GM23338 (cell line): ENCODE measurements around the gene SPINT1. TPM values are rescaled to one million over a fixed set of nuclear protein-coding genes. Genes with fewer than 3 reads are reported as not detected.

Source experiments
- ATAC-seq: fragments of 200-7000 bp; cut with Tn5 transposase; 3 replicates; pipeline ENCODE4 v1.9.1; 2020
- DNase-seq: peaks from one replicate; pipeline ENCODE4 v3.0.0-alpha.2; 2015; ENCODE audit warnings: low spot score
- H2AFZ ChIP-seq: fragments of 200-600 bp; sonication (generic); 2 replicates; pipeline ENCODE4 v1.8.0; 2016; ENCODE audit warnings: antibody characterized with exemption, mild to moderate bottlenecking, moderate library complexity
- H3F3A ChIP-seq: fragments of 200-600 bp; sonication (generic); replicated peaks from 2 replicates; pipeline ENCODE4 v1.8.0; 2017; ENCODE audit warnings: antibody characterized with exemption, mixed run types, low read depth
- H3K27ac ChIP-seq: fragments of 200-600 bp; sonication (generic); 2 replicates; pipeline ENCODE4 v1.6.1; 2016; ENCODE audit warnings: low read depth
- H3K27me3 ChIP-seq: fragments of 200-600 bp; sonication (generic); 2 replicates; pipeline ENCODE4 v1.8.0; 2016; ENCODE audit warnings: mild to moderate bottlenecking, mixed run types, moderate library complexity; ENCODE audit not compliant: insufficient read depth
- H3K36me3 ChIP-seq: fragments of 200-600 bp; sonication (generic); 2 replicates; pipeline ENCODE4 v1.8.0; 2016; ENCODE audit warnings: mild to moderate bottlenecking; ENCODE audit not compliant: insufficient read depth
- H3K4me1 ChIP-seq: fragments of 200-600 bp; sonication (generic); 2 replicates; pipeline ENCODE4 v1.8.0; 2016; ENCODE audit warnings: mild to moderate bottlenecking, moderate library complexity; ENCODE audit not compliant: insufficient read depth
- H3K4me2 ChIP-seq: fragments of 200-600 bp; sonication (generic); 2 replicates; pipeline ENCODE4 v1.7.1; 2017; ENCODE audit warnings: mixed run types
- H3K4me3 ChIP-seq: fragments of 200-600 bp; sonication (generic); 2 replicates; pipeline ENCODE4 v1.6.1; 2016; ENCODE audit warnings: mixed run types
- H3K79me2 ChIP-seq: fragments of 200-600 bp; sonication (generic); replicated peaks from 2 replicates; pipeline ENCODE4 v1.8.0; 2017; ENCODE audit warnings: mild to moderate bottlenecking; ENCODE audit not compliant: insufficient read depth
- H3K9me2 ChIP-seq: fragments of 200-600 bp; sonication (generic); 2 replicates; pipeline ENCODE4 v1.8.0; 2017; ENCODE audit not compliant: insufficient read depth
- H4K20me1 ChIP-seq: fragments of 200-600 bp; sonication (generic); replicated peaks from 2 replicates; pipeline ENCODE4 v1.8.0; 2017; ENCODE audit warnings: mild to moderate bottlenecking; ENCODE audit not compliant: insufficient read depth
- H3K27ac Mint-ChIP-seq: 2 replicates; pipeline ENCODE4 v1.8.0; 2020; ENCODE audit warnings: inconsistent platforms, mild to moderate bottlenecking, moderate library complexity, mixed read lengths
- H3K27me3 Mint-ChIP-seq: 3 replicates; pipeline ENCODE4 v1.8.0; 2022; ENCODE audit warnings: low read depth, mild to moderate bottlenecking, moderate library complexity, mixed read lengths, inconsistent platforms; ENCODE audit not compliant: insufficient read depth, poor library complexity
- H3K36me3 Mint-ChIP-seq: 3 replicates; pipeline ENCODE4 v1.8.0; 2021; ENCODE audit warnings: low read depth, mild to moderate bottlenecking, inconsistent platforms, moderate library complexity, mixed read lengths
- H3K4me1 Mint-ChIP-seq: 3 replicates; pipeline ENCODE4 v1.8.0; 2020; ENCODE audit warnings: mild to moderate bottlenecking, inconsistent platforms, mixed read lengths
- H3K4me3 Mint-ChIP-seq: 3 replicates; pipeline ENCODE4 v1.8.0; 2021; ENCODE audit warnings: moderate library complexity, mild to moderate bottlenecking, inconsistent platforms, mixed read lengths
- H3K9me3 Mint-ChIP-seq: 3 replicates; pipeline ENCODE4 v1.8.0; 2020; ENCODE audit warnings: moderate library complexity, mild to moderate bottlenecking, inconsistent platforms, mixed read lengths
- CREB1 ChIP-seq: fragments of 250-450 bp; sonication (Bioruptor Pico); IDR thresholded peaks from 2 replicates; pipeline ENCODE4 v1.5.0; 2020; ENCODE audit warnings: low read depth, mild to moderate bottlenecking, moderate library complexity
- EZH2 ChIP-seq: fragments of 200-600 bp; sonication (generic); IDR thresholded peaks from one replicate; pipeline ENCODE4 v1.8.0; 2017; ENCODE audit warnings: antibody characterized with exemption, mild to moderate bottlenecking, low read depth; ENCODE audit not compliant: unreplicated experiment
- EZH2phosphoT487 ChIP-seq: fragments of 200-600 bp; sonication (generic); IDR thresholded peaks from one replicate; pipeline ENCODE4 v1.8.1; 2018; ENCODE audit warnings: antibody characterized with exemption; ENCODE audit not compliant: unreplicated experiment
- JUNB ChIP-seq: IDR thresholded peaks from one replicate; pipeline ENCODE4 v1.6.1; 2016; ENCODE audit warnings: antibody characterized with exemption; ENCODE audit not compliant: unreplicated experiment
- NANOG ChIP-seq: IDR thresholded peaks from 2 replicates; pipeline ENCODE4 v1.6.1; 2016; ENCODE audit warnings: antibody characterized with exemption, borderline replicate concordance
- POLR2AphosphoS5 ChIP-seq: IDR thresholded peaks from 2 replicates; pipeline ENCODE4 v1.6.1; 2016; ENCODE audit warnings: antibody characterized with exemption, low read depth
- STAT1 ChIP-seq: IDR thresholded peaks from one replicate; pipeline ENCODE4 v1.6.1; 2016; ENCODE audit warnings: antibody characterized with exemption; ENCODE audit not compliant: unreplicated experiment
- ZNF114 ChIP-seq: fragments of 250-450 bp; sonication (Bioruptor Pico); IDR thresholded peaks from 2 replicates; pipeline ENCODE4 v1.5.0; 2020; ENCODE audit warnings: mild to moderate bottlenecking, moderate library complexity
- polyA plus RNA-seq: library from polyadenylated mRNA; unstranded; fragments of >200 nt; fragmentation: Nextera tagmentation; extraction: Ambion mirVana; gene quantifications from 2 replicates; pipeline ENCODE4 v1.2.1, GENCODE V29; 2016
- total RNA-seq: library from RNA; depleted of rRNA; stranded (reverse); fragments of >200 nt; shearing (Covaris generic); gene quantifications from 2 replicates; pipeline ENCODE4 v1.2.3, GENCODE V29; 2014
- TF ChIP-seq, protein P1 (sequence below): IDR thresholded peaks from 2 replicates; pipeline ENCODE4 v1.6.1; 2016; ENCODE audit warnings: antibody characterized with exemption
- TF ChIP-seq, protein P2 (sequence below), 2 experiments: fragments of 200-600 bp in 1 of 2; sonication (generic) in 1 of 2; conservative IDR thresholded peaks; 2 replicates each; pipeline versions ENCODE4 v1.5.1 to v1.6.1; 2016 to 2017; ENCODE audit warnings: antibody characterized with exemption in 2 of 2, low read depth in 2 of 2, mild to moderate bottlenecking in 2 of 2, moderate library complexity in 1 of 2
- TF ChIP-seq, protein P3 (sequence below): IDR thresholded peaks from one replicate; pipeline ENCODE4 v1.6.1; 2018; ENCODE audit warnings: antibody characterized with exemption; ENCODE audit not compliant: unreplicated experiment

SPINT1 gene
- total and polyA plus RNA-seq, 2 experiments from 2014 or later: 41.3 to 253 TPM

DNA sequence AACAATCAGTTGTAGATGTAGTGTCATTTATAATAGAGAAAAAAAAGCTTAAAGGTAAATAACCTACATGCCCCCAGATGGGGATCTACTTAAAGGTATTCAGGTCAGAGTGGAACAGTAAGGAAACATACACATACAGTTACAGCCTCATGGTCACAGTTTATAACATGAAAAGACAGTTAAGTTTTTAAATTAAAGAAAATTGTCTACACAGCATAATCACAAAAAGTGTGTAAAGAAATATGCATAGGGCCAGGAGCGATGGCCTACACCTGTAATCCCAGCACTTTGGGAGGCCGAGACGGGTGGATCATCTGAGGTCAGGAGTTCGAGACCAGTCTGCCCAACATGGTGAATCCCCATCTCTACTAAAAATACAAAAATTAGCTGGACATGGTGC lies 23.4 kb downstream of the SPINT1 start:
- no peaks in the 10 kb centered on the region for H3K36me3 Mint-ChIP-seq
- no peaks in the 10 kb centered on the region for H3K9me3 Mint-ChIP-seq
- Histone ChIP-seq H3K79me2 (no peaks in the 10 kb centered on the region), H3K36me3 (no peaks in the 10 kb centered on the region), H4K20me1 (no peaks in the 10 kb centered on the region), H3K9me2 (no peaks in the 10 kb centered on the region), H3K4me2 (no peak overlapping the region), H3F3A (0 out of 2 replicates have a peak, but pooled peaks cover 4% of the 10 kb centered on the region), H3K4me1 (peaks cover 4% of the 10 kb centered on the region), H3K4me3 (no peak overlapping the region), H3K27me3 (no peaks in the 10 kb centered on the region), H2AFZ (no peak overlapping the region), H3K27ac (no peak overlapping the region)
- ATAC-seq: no peak
- H3K27ac Mint-ChIP-seq: no peak overlapping the region
- H3K4me1 Mint-ChIP-seq: peaks cover 14% of the 10 kb centered on the region
- TF ChIP-seq, protein P1, sequence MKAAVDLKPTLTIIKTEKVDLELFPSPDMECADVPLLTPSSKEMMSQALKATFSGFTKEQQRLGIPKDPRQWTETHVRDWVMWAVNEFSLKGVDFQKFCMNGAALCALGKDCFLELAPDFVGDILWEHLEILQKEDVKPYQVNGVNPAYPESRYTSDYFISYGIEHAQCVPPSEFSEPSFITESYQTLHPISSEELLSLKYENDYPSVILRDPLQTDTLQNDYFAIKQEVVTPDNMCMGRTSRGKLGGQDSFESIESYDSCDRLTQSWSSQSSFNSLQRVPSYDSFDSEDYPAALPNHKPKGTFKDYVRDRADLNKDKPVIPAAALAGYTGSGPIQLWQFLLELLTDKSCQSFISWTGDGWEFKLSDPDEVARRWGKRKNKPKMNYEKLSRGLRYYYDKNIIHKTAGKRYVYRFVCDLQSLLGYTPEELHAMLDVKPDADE: no peak
- TF ChIP-seq ZNF114 (CRISPR knock-in tag) (no peak), EZH2 (no peak), EZH2phosphoT487 (no peak), STAT1 (no peak), CREB1 (CRISPR knock-in tag) (no peak)
- TF ChIP-seq, protein P2, sequence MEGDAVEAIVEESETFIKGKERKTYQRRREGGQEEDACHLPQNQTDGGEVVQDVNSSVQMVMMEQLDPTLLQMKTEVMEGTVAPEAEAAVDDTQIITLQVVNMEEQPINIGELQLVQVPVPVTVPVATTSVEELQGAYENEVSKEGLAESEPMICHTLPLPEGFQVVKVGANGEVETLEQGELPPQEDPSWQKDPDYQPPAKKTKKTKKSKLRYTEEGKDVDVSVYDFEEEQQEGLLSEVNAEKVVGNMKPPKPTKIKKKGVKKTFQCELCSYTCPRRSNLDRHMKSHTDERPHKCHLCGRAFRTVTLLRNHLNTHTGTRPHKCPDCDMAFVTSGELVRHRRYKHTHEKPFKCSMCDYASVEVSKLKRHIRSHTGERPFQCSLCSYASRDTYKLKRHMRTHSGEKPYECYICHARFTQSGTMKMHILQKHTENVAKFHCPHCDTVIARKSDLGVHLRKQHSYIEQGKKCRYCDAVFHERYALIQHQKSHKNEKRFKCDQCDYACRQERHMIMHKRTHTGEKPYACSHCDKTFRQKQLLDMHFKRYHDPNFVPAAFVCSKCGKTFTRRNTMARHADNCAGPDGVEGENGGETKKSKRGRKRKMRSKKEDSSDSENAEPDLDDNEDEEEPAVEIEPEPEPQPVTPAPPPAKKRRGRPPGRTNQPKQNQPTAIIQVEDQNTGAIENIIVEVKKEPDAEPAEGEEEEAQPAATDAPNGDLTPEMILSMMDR (conservative IDR thresholded peaks at IDR 0.05; ENCODE audit: low read depth in 2 of 2): no peak
- TF ChIP-seq, protein P3, sequence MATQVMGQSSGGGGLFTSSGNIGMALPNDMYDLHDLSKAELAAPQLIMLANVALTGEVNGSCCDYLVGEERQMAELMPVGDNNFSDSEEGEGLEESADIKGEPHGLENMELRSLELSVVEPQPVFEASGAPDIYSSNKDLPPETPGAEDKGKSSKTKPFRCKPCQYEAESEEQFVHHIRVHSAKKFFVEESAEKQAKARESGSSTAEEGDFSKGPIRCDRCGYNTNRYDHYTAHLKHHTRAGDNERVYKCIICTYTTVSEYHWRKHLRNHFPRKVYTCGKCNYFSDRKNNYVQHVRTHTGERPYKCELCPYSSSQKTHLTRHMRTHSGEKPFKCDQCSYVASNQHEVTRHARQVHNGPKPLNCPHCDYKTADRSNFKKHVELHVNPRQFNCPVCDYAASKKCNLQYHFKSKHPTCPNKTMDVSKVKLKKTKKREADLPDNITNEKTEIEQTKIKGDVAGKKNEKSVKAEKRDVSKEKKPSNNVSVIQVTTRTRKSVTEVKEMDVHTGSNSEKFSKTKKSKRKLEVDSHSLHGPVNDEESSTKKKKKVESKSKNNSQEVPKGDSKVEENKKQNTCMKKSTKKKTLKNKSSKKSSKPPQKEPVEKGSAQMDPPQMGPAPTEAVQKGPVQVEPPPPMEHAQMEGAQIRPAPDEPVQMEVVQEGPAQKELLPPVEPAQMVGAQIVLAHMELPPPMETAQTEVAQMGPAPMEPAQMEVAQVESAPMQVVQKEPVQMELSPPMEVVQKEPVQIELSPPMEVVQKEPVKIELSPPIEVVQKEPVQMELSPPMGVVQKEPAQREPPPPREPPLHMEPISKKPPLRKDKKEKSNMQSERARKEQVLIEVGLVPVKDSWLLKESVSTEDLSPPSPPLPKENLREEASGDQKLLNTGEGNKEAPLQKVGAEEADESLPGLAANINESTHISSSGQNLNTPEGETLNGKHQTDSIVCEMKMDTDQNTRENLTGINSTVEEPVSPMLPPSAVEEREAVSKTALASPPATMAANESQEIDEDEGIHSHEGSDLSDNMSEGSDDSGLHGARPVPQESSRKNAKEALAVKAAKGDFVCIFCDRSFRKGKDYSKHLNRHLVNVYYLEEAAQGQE: no peak
- H3K27me3 Mint-ChIP-seq: peaks cover 3% of the 10 kb centered on the region
- DNase-seq: no peak
- H3K4me3 Mint-ChIP-seq: no peak overlapping the region

DNA sequence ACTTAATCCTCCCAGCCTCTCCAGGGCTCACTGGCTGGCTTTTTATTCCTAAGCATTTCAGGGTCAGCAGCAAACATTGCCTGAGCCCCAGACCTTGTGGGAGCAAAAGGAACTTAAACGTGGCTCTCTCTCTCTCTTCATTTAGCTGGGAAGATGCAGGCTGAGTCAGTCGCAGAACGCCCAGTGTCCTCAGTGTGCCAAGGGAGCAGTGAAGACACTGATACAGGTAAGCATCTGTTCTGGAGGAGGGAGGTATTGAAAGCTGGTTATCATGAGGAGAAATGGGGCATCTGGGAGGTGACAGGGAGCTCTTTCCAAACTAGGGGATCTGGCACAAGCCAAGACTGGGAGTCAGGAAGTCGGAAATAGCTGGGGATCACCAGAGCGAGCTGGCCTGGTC lies 25.8 kb downstream of the SPINT1 start:
- Mint-ChIP-seq H3K27ac (no peak overlapping the region), H3K27me3 (peaks cover 11% of the 10 kb centered on the region), H3K4me1 (peaks cover 29% of the 10 kb centered on the region), H3K9me3 (no peaks in the 10 kb centered on the region; the same call in 2 of the 3 replicates), H3K36me3 (no peaks in the 10 kb centered on the region), H3K4me3 (no peak overlapping the region)
- no peaks in the 10 kb centered on the region for H3K79me2 ChIP-seq
- H3K36me3 ChIP-seq: no peaks in the 10 kb centered on the region
- no peak overlapping the region for H3K27ac ChIP-seq
- no peak overlapping the region for H2AFZ ChIP-seq
- no peaks in the 10 kb centered on the region for H3K27me3 ChIP-seq
- DNase-seq (no peak), ATAC-seq (no peak)
- H3K4me2 ChIP-seq: no peak overlapping the region
- no peak overlapping the region for H3K4me3 ChIP-seq
- H3K9me2 ChIP-seq: no peaks in the 10 kb centered on the region
- peaks cover 21% of the 10 kb centered on the region for H3K4me1 ChIP-seq
- H4K20me1 ChIP-seq: no peaks in the 10 kb centered on the region
- peaks cover 9% of the 10 kb centered on the region; the same call in 1 of the 2 replicates for H3F3A ChIP-seq
- no peak for TF ChIP-seq NANOG
- TF ChIP-seq ZNF114 (CRISPR knock-in tag): no peak
- TF ChIP-seq, protein P3: no peak
- no peak for TF ChIP-seq STAT1
- no peak for TF ChIP-seq EZH2phosphoT487
- no peak for TF ChIP-seq POLR2AphosphoS5
- TF ChIP-seq JUNB: no peak
